Esophagus muscularis mucosa (tissue), 4 donors: ENCODE data around the gene ADAMTS20.
A peak's percentile ranks its signal among the peaks of the same experiment; 100 is the strongest.

ENCODE experiments used
- EP300 ChIP-seq: sonication (generic); formaldehyde crosslinking; IDR thresholded peaks from one replicate; pipeline ENCODE4 v1.6.1; 2017; ENCODE audit warnings: antibody characterized with exemption
- POLR2A ChIP-seq: fragments of 450-650 bp; IDR thresholded peaks from one replicate; pipeline ENCODE4 v1.6.1; 2017; ENCODE audit warnings: antibody characterized with exemption, moderate library complexity, mild to moderate bottlenecking, low read depth
- TF ChIP-seq, protein P1 (sequence below), 3 experiments: fragments of 200-600 bp in 2 of 3; fragments of 450-650 bp in 1 of 3; sonication (generic) in 2 of 3; IDR thresholded peaks; one replicate each; pipeline ENCODE4 v1.5.1; 2017 to 2019; ENCODE audit warnings: antibody characterized with exemption in 3 of 3, mild to moderate bottlenecking in 2 of 3, moderate library complexity in 1 of 3

DNA sequence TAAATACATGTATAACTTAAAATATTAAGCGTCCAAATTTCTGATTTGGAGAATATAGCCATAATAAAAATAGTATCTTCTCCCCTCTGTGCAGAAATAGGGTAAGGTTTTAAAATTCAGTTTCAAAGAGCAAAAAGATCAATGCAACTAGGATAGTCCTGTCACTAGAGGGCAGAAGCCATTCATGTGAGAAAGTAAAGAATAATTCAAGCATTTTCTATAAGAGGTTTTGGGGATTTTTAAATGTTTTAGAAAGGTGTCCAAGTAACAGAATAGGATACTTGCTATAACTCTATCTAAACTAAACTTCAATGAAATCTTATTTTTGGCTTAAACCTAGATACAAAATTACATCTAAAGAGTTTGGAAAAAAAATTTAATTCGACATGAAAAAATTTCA lies 50.3 kb downstream of the ADAMTS20 start:
- TF ChIP-seq EP300: no peak
- TF ChIP-seq, protein P1, sequence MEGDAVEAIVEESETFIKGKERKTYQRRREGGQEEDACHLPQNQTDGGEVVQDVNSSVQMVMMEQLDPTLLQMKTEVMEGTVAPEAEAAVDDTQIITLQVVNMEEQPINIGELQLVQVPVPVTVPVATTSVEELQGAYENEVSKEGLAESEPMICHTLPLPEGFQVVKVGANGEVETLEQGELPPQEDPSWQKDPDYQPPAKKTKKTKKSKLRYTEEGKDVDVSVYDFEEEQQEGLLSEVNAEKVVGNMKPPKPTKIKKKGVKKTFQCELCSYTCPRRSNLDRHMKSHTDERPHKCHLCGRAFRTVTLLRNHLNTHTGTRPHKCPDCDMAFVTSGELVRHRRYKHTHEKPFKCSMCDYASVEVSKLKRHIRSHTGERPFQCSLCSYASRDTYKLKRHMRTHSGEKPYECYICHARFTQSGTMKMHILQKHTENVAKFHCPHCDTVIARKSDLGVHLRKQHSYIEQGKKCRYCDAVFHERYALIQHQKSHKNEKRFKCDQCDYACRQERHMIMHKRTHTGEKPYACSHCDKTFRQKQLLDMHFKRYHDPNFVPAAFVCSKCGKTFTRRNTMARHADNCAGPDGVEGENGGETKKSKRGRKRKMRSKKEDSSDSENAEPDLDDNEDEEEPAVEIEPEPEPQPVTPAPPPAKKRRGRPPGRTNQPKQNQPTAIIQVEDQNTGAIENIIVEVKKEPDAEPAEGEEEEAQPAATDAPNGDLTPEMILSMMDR (IDR thresholded peaks at IDR 0.05): peak in 2 of 3 experiments; percentile 7 to 15
- TF ChIP-seq POLR2A: no peak
